Spleen (tissue), 11 donors: ENCODE results near the gene IFT27. TPM values are rescaled to one million over a fixed set of nuclear protein-coding genes. Genes with fewer than 3 reads are reported as not detected.

ENCODE experiments used
- DNase-seq: peaks from one replicate; pipeline ENCODE4 v3.0.0-alpha.2; 2020
- H3K27ac ChIP-seq, 8 donors: fragments of 200-600 bp; sonication (generic) in 7 of 8; 1 replicate in 4 of 8; 2 replicates in 4 of 8; pipeline versions ENCODE4 v1.5.0 to v1.8.0; 2016 to 2021; ENCODE audit warnings: inconsistent platforms in 4 of 8, mild to moderate bottlenecking in 4 of 8, moderate library complexity in 1 of 8
- H3K27me3 ChIP-seq, 7 donors: fragments of 200-600 bp; sonication (generic) in 6 of 7; replicated peaks in 1 of 7; 1 replicate in 4 of 7; 2 replicates in 3 of 7; pipeline versions ENCODE4 v1.5.0 to v1.8.0; 2016 to 2021; ENCODE audit warnings: inconsistent platforms in 3 of 7, mild to moderate bottlenecking in 1 of 7
- H3K36me3 ChIP-seq, 6 donors: fragments of 200-600 bp; sonication (generic) in 5 of 6; 1 replicate in 4 of 6; 2 replicates in 2 of 6; pipeline versions ENCODE4 v1.5.0 to v1.8.0; 2016 to 2021; ENCODE audit warnings: inconsistent platforms in 2 of 6
- H3K4me1 ChIP-seq, 6 donors: fragments of 200-600 bp; sonication (generic) in 5 of 6; 1 replicate in 3 of 6; 2 replicates in 3 of 6; pipeline versions ENCODE4 v1.5.0 to v1.8.0; 2016 to 2021; ENCODE audit warnings: inconsistent platforms in 3 of 6
- H3K4me3 ChIP-seq, 8 donors: fragments of 200-600 bp; sonication (generic) in 7 of 8; 1 replicate in 4 of 8; 2 replicates in 4 of 8; pipeline versions ENCODE4 v1.5.0 to v1.8.0; 2016 to 2021; ENCODE audit warnings: inconsistent platforms in 4 of 8, mild to moderate bottlenecking in 4 of 8, moderate library complexity in 2 of 8
- H3K9me3 ChIP-seq, 8 donors: fragments of 200-600 bp; sonication (generic) in 7 of 8; 1 replicate in 4 of 8; 2 replicates in 4 of 8; pipeline versions ENCODE4 v1.5.0 to v1.8.0; 2016 to 2021; ENCODE audit warnings: inconsistent platforms in 4 of 8
- CTCF ChIP-seq, 11 experiments: fragments of 200-600 bp in 7 of 11; fragments of 450-650 bp in 4 of 11; sonication (generic) in 4 of 11; IDR thresholded peaks in 8 of 11; conservative IDR thresholded peaks in 3 of 11; 1 replicate in 7 of 11; 2 replicates in 4 of 11; pipeline versions ENCODE4 v1.4.0 to v1.8.0; 2016 to 2021; ENCODE audit warnings: antibody characterized with exemption in 11 of 11, inconsistent platforms in 4 of 11, mild to moderate bottlenecking in 1 of 11
- POLR2A ChIP-seq, 3 donors: fragments of 450-650 bp; IDR thresholded peaks; one replicate each; pipeline ENCODE4 v1.5.1; 2017; ENCODE audit warnings: antibody characterized with exemption in 3 of 3, mild to moderate bottlenecking in 1 of 3
- POLR2AphosphoS5 ChIP-seq, 3 donors: sonication (generic); formaldehyde crosslinking; IDR thresholded peaks; one replicate each; pipeline ENCODE4 v1.5.1; 2017; ENCODE audit warnings: antibody characterized with exemption in 3 of 3
- WGBS, 5 donors: extraction: QIAGEN DNeasy Blood & Tissue Kit in 3 of 5; methylation state at CpG; one replicate each; pipeline versions ENCODE4 v1.1.5 to v1.1.7; 2013 to 2018; 5-methylcytosine and 5-hydroxymethylcytosine counted together
- intact Hi-C: fragments of 100-400 bp; cut with DNase I; formaldehyde crosslinking; loops from one replicate; pipeline ENCODE4 v1.15.0; 2023; ENCODE audit warnings: low total_unique reads
- polyA plus RNA-seq, 3 donors: library from polyadenylated mRNA; stranded (reverse); fragments of 200-250 nt; gene quantifications; one replicate each; pipeline ENCODE4 v1.2.1, GENCODE V29; 2013
- total RNA-seq, 7 donors: library from RNA; depleted of rRNA in 3 of 7; stranded (reverse); fragments of >200 nt in 3 of 7; fragmentation: NEBNext Ultra II Directional in 4 of 7; extraction: Animal tissue kit (Norgen Biotek cat#: 25700) in 4 of 7; gene quantifications; one replicate each; pipeline versions ENCODE4 v1.1.0 to v1.2.1, GENCODE V29; 2016 to 2021
- donor health status: healthy with polysubstance abuse.
- donor health status: DM: no; HTN: no; CAD: no; lungs with moderate emphysema.
- donor health status: DM: no; HTN: no; CAD: no.
- donor health status: Bipolar disorder and iron deficiency.
- donor health status: healthy.
- donor health status: DM: no; HTN: no; CAD: no.
- donor health status: DM: yes; HTN: yes; CAD: no.

Gene IFT27
- total and polyA plus RNA-seq, 10 donors, result 12.4 to 35.4 (median 22.4) TPM

DNA sequence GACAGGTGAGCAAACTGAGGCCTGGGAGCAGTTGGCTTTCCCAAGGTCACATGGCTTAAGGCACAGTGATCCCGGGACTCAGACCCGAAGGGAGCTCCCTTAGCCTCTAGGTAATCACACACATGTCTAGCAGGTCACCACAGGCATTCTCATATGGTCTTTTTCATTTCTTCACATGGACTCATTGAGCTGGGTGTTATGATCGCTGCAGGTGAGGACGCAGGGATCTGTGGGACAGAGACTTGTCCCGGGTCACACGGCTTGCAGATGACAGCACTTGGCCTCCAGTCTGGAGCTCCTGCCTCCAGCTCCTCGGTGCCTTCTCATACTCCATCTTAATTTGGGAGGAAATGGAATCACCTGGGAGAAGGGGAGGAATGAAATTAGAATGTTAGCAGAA, 48.8 kb downstream of the IFT27 start:
- TF ChIP-seq POLR2A (IDR thresholded peaks at IDR 0.05), result no peak
- no peaks in the 10 kb centered on the region for H3K4me1 ChIP-seq
- no peaks in the 10 kb centered on the region for H3K9me3 ChIP-seq
- H3K27ac ChIP-seq, result no peak overlapping the region
- no peaks in the 10 kb centered on the region for H3K36me3 ChIP-seq
- peaks cover 0 to 61% (median 9%) of the 10 kb centered on the region in 7 donors for H3K27me3 ChIP-seq
- H3K4me3 ChIP-seq, result no peak overlapping the region
- intact Hi-C loops, result no loop called here
- DNase-seq, result no peak
- WGBS, 5 donors, result 78 to 90% (median 85%) methylated on average over 7 of the region's 7 CpGs

- H3K27me3 ChIP-seq, result peaks cover 0 to 62% (median 9%) of the 10 kb centered on the region in 7 donors
- no peaks in the 10 kb centered on the region for H3K36me3 ChIP-seq
- H3K4me3 ChIP-seq, result no peak overlapping the region
- intact Hi-C loops, result no loop called here
- TF ChIP-seq POLR2A (IDR thresholded peaks at IDR 0.05), result no peak
- no peak for TF ChIP-seq POLR2AphosphoS5 (IDR thresholded peaks at IDR 0.05)
- no peak for TF ChIP-seq CTCF (IDR thresholded peaks at IDR 0.05 in 8 of 11, conservative IDR thresholded peaks at IDR 0.05 in 3 of 11)
- WGBS, 5 donors, result 65 to 83% (median 78%) methylated on average over 9 of the region's 9 CpGs
- no peaks in the 10 kb centered on the region for H3K9me3 ChIP-seq
- H3K4me1 ChIP-seq, result no peaks in the 10 kb centered on the region
- no peak overlapping the region for H3K27ac ChIP-seq
- no peak for DNase-seq
These were observed 49.9 kb downstream of the IFT27 start for GRCh38 chr22:36726007-36726380.

- intact Hi-C loops, result no loop called here
These were observed 50.4 kb downstream of the IFT27 start for GRCh38 chr22:36725366-36726006.

GRCh38 chr22:36724836-36725235, 51.1 kb downstream of the IFT27 start:
- DNase-seq, result no peak
- H3K27me3 ChIP-seq, result peaks cover 0 to 72% (median 12%) of the 10 kb centered on the region in 7 donors
- intact Hi-C loops, result no loop called here
- no peaks in the 10 kb centered on the region for H3K9me3 ChIP-seq
- WGBS, 5 donors, result 66 to 84% (median 83%) methylated on average over 4 of the region's 4 CpGs
- no peak overlapping the region for H3K4me3 ChIP-seq
- H3K27ac ChIP-seq, result no peak overlapping the region
- no peaks in the 10 kb centered on the region for H3K4me1 ChIP-seq
- H3K36me3 ChIP-seq, result no peaks in the 10 kb centered on the region
- no peak for TF ChIP-seq CTCF (IDR thresholded peaks at IDR 0.05 in 8 of 11, conservative IDR thresholded peaks at IDR 0.05 in 3 of 11)
- no peak for TF ChIP-seq POLR2A (IDR thresholded peaks at IDR 0.05)
- no peak for TF ChIP-seq POLR2AphosphoS5 (IDR thresholded peaks at IDR 0.05)

More at GRCh38 chr22:36725366-36726006, 50.4 kb downstream of the IFT27 start:
- Histone ChIP-seq H3K27ac (no peak overlapping the region), H3K27me3 (peaks cover 0 to 68% (median 12%) of the 10 kb centered on the region in 7 donors), H3K4me3 (no peak overlapping the region), H3K9me3 (no peaks in the 10 kb centered on the region), H3K36me3 (no peaks in the 10 kb centered on the region), H3K4me1 (no peaks in the 10 kb centered on the region)
- 77 to 81% (median 79%) methylated on average over 21 to 24 of the region's 24 CpGs for WGBS, 5 donors
- TF ChIP-seq POLR2AphosphoS5 (IDR thresholded peaks at IDR 0.05), result no peak
- no peak for TF ChIP-seq POLR2A (IDR thresholded peaks at IDR 0.05)
- no peak for TF ChIP-seq CTCF (IDR thresholded peaks at IDR 0.05 in 8 of 11, conservative IDR thresholded peaks at IDR 0.05 in 3 of 11)
- no peak for DNase-seq
